ENCODE data around the gene WSB2.
"Not testable (repeated sequence)": the region's sequence is repeated elsewhere in the genome, so short reads cannot be mapped to it uniquely, and the experiment has no call there.

Gene WSB2

GRCh38 chr12:118089782-118090181 is 28.8 kb upstream of the WSB2 start:
- in situ Hi-C loops (cut with HindIII; ENCODE audit: low pct_unique_long_range_greater_than_20kb, low sequenced_read_pairs) = no loop called here
- TF ChIP-seq JUND (IDR thresholded peaks at IDR 0.05; ENCODE audit: low read depth) = no peak

GRCh38 chr12:118082161-118082560 is 21.2 kb upstream of the WSB2 start:
- no peak for DNase-seq (ENCODE audit: low read depth in 1 of 2, low spot score in 1 of 2)
- TF ChIP-seq JUND (IDR thresholded peaks at IDR 0.05; ENCODE audit: low read depth) = no peak
- in situ Hi-C loops (cut with HindIII; ENCODE audit: low pct_unique_long_range_greater_than_20kb, low sequenced_read_pairs) = no loop called here

More at GRCh38 chr12:118089782-118090181, 28.8 kb upstream of the WSB2 start:
- no peak for DNase-seq (ENCODE audit: low read depth in 1 of 2, low spot score in 1 of 2)

- in situ Hi-C loops (cut with HindIII; ENCODE audit: low pct_unique_long_range_greater_than_20kb, low sequenced_read_pairs); DNase-seq (ENCODE audit: low read depth in 1 of 2, low spot score in 1 of 2): not testable (repeated sequence)
Observed at GRCh38 chr12:118081521-118081920, 20.5 kb upstream of the WSB2 start.

GRCh38 chr12:118073768-118074167 is 12.8 kb upstream of the WSB2 start:
- TF ChIP-seq JUND (IDR thresholded peaks at IDR 0.05; ENCODE audit: low read depth) = no peak
- DNase-seq (ENCODE audit: low read depth in 1 of 2, low spot score in 1 of 2) = no peak
- in situ Hi-C loops (cut with HindIII; ENCODE audit: low pct_unique_long_range_greater_than_20kb, low sequenced_read_pairs) = no loop called here

- no peak for TF ChIP-seq JUND (IDR thresholded peaks at IDR 0.05; ENCODE audit: low read depth)
- in situ Hi-C loops (cut with HindIII; ENCODE audit: low pct_unique_long_range_greater_than_20kb, low sequenced_read_pairs) = no loop called here
- no peak for DNase-seq (ENCODE audit: low read depth in 1 of 2, low spot score in 1 of 2)
Observed at GRCh38 chr12:118070650-118071049, 9.7 kb upstream of the WSB2 start.

- in situ Hi-C loops (cut with HindIII; ENCODE audit: low pct_unique_long_range_greater_than_20kb, low sequenced_read_pairs) = no loop called here
- TF ChIP-seq JUND (IDR thresholded peaks at IDR 0.05; ENCODE audit: low read depth) = no peak
- DNase-seq (ENCODE audit: low read depth in 1 of 2, low spot score in 1 of 2) = no peak
Observed at GRCh38 chr12:118068445-118068844, 7.5 kb upstream of the WSB2 start.

- DNase-seq (ENCODE audit: low read depth in 1 of 2, low spot score in 1 of 2) = no peak
- no peak for TF ChIP-seq JUND (IDR thresholded peaks at IDR 0.05; ENCODE audit: low read depth)
- in situ Hi-C loops (cut with HindIII; ENCODE audit: low pct_unique_long_range_greater_than_20kb, low sequenced_read_pairs) = no loop called here
Observed at GRCh38 chr12:118065380-118065779, 4.4 kb upstream of the WSB2 start.

- DNase-seq (ENCODE audit: low read depth in 1 of 2, low spot score in 1 of 2) = no peak
- in situ Hi-C loops (cut with HindIII; ENCODE audit: low pct_unique_long_range_greater_than_20kb, low sequenced_read_pairs) = no loop called here
- TF ChIP-seq JUND (IDR thresholded peaks at IDR 0.05; ENCODE audit: low read depth) = no peak
Observed at GRCh38 chr12:118064608-118065007, 3.6 kb upstream of the WSB2 start.

GRCh38 chr12:118063576-118064391 is 2.8 kb upstream of the WSB2 start:
- DNase-seq (ENCODE audit: low read depth in 1 of 2, low spot score in 1 of 2) = no peak
- no peak for TF ChIP-seq JUND (IDR thresholded peaks at IDR 0.05; ENCODE audit: low read depth)
- in situ Hi-C loops (cut with HindIII; ENCODE audit: low pct_unique_long_range_greater_than_20kb, low sequenced_read_pairs) = no loop called here

GRCh38 chr12:118061873-118062843 is 1.2 kb upstream of the WSB2 start:
- DNase-seq (ENCODE audit: low read depth in 1 of 2, low spot score in 1 of 2) = peak; percentile 85 to 86
- in situ Hi-C loops (cut with HindIII; ENCODE audit: low pct_unique_long_range_greater_than_20kb, low sequenced_read_pairs) = no loop called here
- TF ChIP-seq JUND (IDR thresholded peaks at IDR 0.05; ENCODE audit: low read depth) = no peak

- peak; percentile 38 to 49 for DNase-seq (ENCODE audit: low read depth in 1 of 2, low spot score in 1 of 2)
- in situ Hi-C loops (cut with HindIII; ENCODE audit: low pct_unique_long_range_greater_than_20kb, low sequenced_read_pairs) = no loop called here
- no peak for TF ChIP-seq JUND (IDR thresholded peaks at IDR 0.05; ENCODE audit: low read depth)
Observed at GRCh38 chr12:118060301-118061010, 523 bp downstream of the WSB2 start.

All from T47D (cell line).